HG02763 (cell line): ENCODE results near the gene ATG101.

Experiments used
- ATAC-seq: cut with Tn5 transposase; IDR thresholded peaks from one replicate; pipeline ENCODE4 v1.9.1; 2021; ENCODE audit warnings: mild to moderate bottlenecking, moderate library complexity; ENCODE audit not compliant: unreplicated experiment

ATG101 gene

GRCh38 chr12:52079576-52080402 lies 10.0 kb downstream of the ATG101 start, which contains the start of gene SMIM41:
SMIM41 (plus strand) TSS chr12:52079704; CDS start chr12:52079780, 76 bp downstream.
- no peak for ATAC-seq

- ATAC-seq: no peak
Observed at GRCh38 chr12:52080403-52081251, 10.8 kb downstream of the ATG101 start.

GRCh38 chr12:52081263-52081733 lies 11.5 kb downstream of the ATG101 start:
- peak; percentile 62 for ATAC-seq

GRCh38 chr12:52082026-52082668 lies 12.4 kb downstream of the ATG101 start:
- no peak for ATAC-seq

- no peak for ATAC-seq
Observed at GRCh38 chr12:52082669-52082987, 12.8 kb downstream of the ATG101 start.

- ATAC-seq: no peak
Observed at GRCh38 chr12:52082988-52083637, 13.3 kb downstream of the ATG101 start.

GRCh38 chr12:52083638-52083996 lies 13.8 kb downstream of the ATG101 start:
- ATAC-seq: no peak

- no peak for ATAC-seq
Observed at GRCh38 chr12:52084491-52085231, 14.9 kb downstream of the ATG101 start.

GRCh38 chr12:52085682-52086180 lies 16.0 kb downstream of the ATG101 start:
- no peak for ATAC-seq

GRCh38 chr12:52086366-52086765 lies 16.6 kb downstream of the ATG101 start:
- ATAC-seq: no peak

- ATAC-seq: no peak
Observed at GRCh38 chr12:52086944-52087835, 17.4 kb downstream of the ATG101 start.

GRCh38 chr12:52087961-52088820 lies 18.4 kb downstream of the ATG101 start:
- peak; percentile 61 for ATAC-seq

GRCh38 chr12:52089491-52089890 lies 19.7 kb downstream of the ATG101 start:
- ATAC-seq: no peak

- no peak for ATAC-seq
Observed at GRCh38 chr12:52090291-52090690, 20.5 kb downstream of the ATG101 start.

GRCh38 chr12:52091061-52091460 lies 21.3 kb downstream of the ATG101 start:
- ATAC-seq: no peak

GRCh38 chr12:52091869-52092268 lies 22.1 kb downstream of the ATG101 start:
- ATAC-seq: no peak

GRCh38 chr12:52093346-52093745 lies 23.6 kb downstream of the ATG101 start:
- ATAC-seq: no peak
